ENCODE results near the gene C16orf74. TPM values are rescaled to one million over a fixed set of nuclear protein-coding genes. Genes with fewer than 3 reads are reported as not detected.

C16orf74 gene
- total RNA-seq, 4 donors from 2014 or later: 5.4 to 13.0 (median 7.9) TPM

DNA sequence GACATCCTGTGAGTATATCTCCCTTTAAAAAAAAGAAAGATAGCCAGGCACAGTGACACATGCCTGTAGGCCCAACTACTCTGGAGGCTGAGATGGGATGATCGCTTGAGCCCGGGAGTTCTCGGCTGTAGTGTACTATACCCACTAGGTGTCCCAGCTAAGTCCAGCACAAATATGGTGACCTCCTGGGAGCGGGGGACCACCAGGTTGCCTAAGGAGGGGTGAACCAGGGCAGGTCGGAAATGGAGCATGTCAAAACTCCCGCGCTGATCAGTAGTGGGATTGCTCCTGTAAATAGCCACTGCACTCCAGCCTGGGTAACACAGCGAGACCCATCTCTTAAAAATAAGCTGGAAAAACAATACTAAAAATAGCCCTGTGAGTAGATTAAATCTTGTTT lies 91.6 kb downstream of the C16orf74 start:
- TF ChIP-seq, protein P1, sequence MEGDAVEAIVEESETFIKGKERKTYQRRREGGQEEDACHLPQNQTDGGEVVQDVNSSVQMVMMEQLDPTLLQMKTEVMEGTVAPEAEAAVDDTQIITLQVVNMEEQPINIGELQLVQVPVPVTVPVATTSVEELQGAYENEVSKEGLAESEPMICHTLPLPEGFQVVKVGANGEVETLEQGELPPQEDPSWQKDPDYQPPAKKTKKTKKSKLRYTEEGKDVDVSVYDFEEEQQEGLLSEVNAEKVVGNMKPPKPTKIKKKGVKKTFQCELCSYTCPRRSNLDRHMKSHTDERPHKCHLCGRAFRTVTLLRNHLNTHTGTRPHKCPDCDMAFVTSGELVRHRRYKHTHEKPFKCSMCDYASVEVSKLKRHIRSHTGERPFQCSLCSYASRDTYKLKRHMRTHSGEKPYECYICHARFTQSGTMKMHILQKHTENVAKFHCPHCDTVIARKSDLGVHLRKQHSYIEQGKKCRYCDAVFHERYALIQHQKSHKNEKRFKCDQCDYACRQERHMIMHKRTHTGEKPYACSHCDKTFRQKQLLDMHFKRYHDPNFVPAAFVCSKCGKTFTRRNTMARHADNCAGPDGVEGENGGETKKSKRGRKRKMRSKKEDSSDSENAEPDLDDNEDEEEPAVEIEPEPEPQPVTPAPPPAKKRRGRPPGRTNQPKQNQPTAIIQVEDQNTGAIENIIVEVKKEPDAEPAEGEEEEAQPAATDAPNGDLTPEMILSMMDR (IDR thresholded peaks at IDR 0.05): no peak
- no peak for TF ChIP-seq POLR2A (IDR thresholded peaks at IDR 0.05)
- no peak overlapping the region for H3K4me3 ChIP-seq (ENCODE audit: low read depth, poor library complexity, severe bottlenecking)

DNA sequence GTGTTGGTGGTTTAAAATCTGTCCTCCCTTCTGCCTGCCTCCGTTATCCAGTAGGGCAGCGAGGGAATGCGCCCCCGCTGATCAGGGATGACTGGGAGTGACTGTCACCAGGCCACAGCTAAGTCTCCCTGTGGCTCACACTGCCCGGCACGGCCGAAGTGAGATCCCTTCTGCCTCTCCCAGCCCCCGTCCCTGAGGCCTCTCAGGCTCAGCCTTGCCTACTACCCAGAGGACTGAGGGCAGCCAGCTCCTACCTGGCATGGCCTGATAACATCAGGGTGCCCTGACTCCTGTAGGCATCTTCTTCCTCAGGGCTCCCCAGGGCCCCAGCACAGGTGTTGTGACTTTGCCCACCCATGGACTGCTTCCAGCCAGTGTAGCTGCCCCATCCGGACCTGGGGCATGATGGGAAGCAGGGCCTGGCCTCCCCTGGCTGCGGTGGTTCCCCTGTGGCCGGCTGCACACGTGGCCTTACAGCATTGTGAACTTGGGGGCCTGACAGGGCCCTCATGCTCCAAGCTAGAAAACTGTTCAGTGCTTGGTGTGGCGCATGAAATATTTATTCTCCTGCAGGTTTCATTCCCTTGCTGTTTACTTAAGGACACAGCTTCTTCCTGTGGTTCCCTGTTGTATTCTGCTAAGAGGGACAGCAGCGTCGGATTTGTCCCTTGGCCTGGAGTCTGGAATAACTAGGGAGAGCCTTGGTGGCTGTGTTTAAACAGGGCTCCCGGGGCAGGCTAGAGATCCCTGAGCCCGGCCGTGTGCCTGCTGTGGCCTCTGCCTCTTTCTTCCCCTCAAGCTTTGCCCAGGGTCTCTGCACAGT lies 92.2 kb downstream of the C16orf74 start:
- 92 to 95% methylated on average over 14 to 18 of the region's 18 CpGs for WGBS, 2 donors
- intact Hi-C loops (cut with DNase I; ENCODE audit: low total_unique reads): no loop called here
- no peak overlapping the region for H3K4me3 ChIP-seq (ENCODE audit: low read depth, poor library complexity, severe bottlenecking)
- TF ChIP-seq POLR2A (IDR thresholded peaks at IDR 0.05): no peak
- TF ChIP-seq, protein P1 (IDR thresholded peaks at IDR 0.05): no peak
- no peak for DNase-seq (ENCODE audit: low spot score in 2 of 2)

More for the DNA sequence above, 91.6 kb downstream of the C16orf74 start:
- WGBS, 2 donors: 91 to 98% methylated on average over 4 to 8 of the region's 8 CpGs
- no peak for DNase-seq (ENCODE audit: low spot score in 2 of 2)
- intact Hi-C loops (cut with DNase I; ENCODE audit: low total_unique reads): no loop called here

DNA sequence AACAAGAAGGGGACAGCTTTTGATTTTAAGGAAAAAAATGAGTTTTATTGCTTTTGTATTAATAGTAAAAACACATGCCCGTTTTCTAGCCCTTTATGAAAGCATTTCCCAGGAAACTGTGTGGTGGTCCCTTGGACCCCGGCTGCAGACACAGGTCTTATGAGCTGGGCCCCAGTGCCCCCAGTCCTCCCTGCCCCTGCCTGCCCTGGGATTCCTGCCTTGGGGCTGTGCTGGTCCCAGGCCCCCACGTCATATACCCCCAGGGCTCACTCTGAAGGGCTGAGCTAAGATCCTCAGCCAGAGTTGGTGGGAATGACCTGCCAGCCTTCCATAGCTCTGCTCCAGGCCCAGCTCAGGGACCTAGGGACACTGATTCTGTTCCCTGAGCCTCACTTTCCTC lies 92.9 kb downstream of the C16orf74 start:
- H3K4me3 ChIP-seq (ENCODE audit: low read depth, poor library complexity, severe bottlenecking): no peak overlapping the region
- intact Hi-C loops (cut with DNase I; ENCODE audit: low total_unique reads): no loop called here
- WGBS, 2 donors: 89 to 91% methylated on average over 3 of the region's 3 CpGs
- DNase-seq (ENCODE audit: low spot score in 2 of 2): no peak
- no peak for TF ChIP-seq POLR2A (IDR thresholded peaks at IDR 0.05)
- TF ChIP-seq, protein P1 (IDR thresholded peaks at IDR 0.05): no peak

MicroRNA genes within 50 kb of the gene (microRNA counts, 767-probe panel; counts per million panel counts)
- 0 to 358 counts per million in 2 donors for microRNA hsa-miR-1910

Small RNAs within 50 kb of the gene (microRNA-seq; reads per million reads assigned to microRNA genes)
- 0 to 0.57 reads per million in 2 donors for gene MIR1910 (ENCODE audit: borderline number of aligned reads in 1 of 2, borderline replicate concordance in 2 of 2)

Other genes with a start within 250 kb of the C16orf74 start
- gene GSE1, start 137.8 kb downstream of the C16orf74 start, total RNA-seq: 100 to 1,000 TPM in 1 of 4 donors, 10 to 100 TPM in 3; 62.9 to 113 (median 69.9) TPM
- gene GINS2, start 62.1 kb downstream of the C16orf74 start, total RNA-seq: under 1 TPM in 3 of 4 donors, not detected in 1; 0.38 to 0.98 (median 0.91) TPM
- gene EMC8, start 48.4 kb upstream of the C16orf74 start, total RNA-seq: 10 to 100 TPM; 15.5 to 27.5 (median 18.4) TPM
- 100 to 1,000 TPM; 411 to 675 (median 548) TPM for gene COX4I1, start 48.6 kb upstream of the C16orf74 start, total RNA-seq
- 1 to 10 TPM; 1.5 to 5.7 (median 3.7) TPM for gene IRF8, start 148.1 kb upstream of the C16orf74 start, total RNA-seq